Measurements from ENCODE around the gene COL6A3. TPM values are rescaled to one million over a fixed set of nuclear protein-coding genes. Genes with fewer than 3 reads are reported as not detected.

Gene COL6A3
- polyA plus RNA-seq, 3 donors, result 47.7 to 137 (median 66.2) TPM

DNA sequence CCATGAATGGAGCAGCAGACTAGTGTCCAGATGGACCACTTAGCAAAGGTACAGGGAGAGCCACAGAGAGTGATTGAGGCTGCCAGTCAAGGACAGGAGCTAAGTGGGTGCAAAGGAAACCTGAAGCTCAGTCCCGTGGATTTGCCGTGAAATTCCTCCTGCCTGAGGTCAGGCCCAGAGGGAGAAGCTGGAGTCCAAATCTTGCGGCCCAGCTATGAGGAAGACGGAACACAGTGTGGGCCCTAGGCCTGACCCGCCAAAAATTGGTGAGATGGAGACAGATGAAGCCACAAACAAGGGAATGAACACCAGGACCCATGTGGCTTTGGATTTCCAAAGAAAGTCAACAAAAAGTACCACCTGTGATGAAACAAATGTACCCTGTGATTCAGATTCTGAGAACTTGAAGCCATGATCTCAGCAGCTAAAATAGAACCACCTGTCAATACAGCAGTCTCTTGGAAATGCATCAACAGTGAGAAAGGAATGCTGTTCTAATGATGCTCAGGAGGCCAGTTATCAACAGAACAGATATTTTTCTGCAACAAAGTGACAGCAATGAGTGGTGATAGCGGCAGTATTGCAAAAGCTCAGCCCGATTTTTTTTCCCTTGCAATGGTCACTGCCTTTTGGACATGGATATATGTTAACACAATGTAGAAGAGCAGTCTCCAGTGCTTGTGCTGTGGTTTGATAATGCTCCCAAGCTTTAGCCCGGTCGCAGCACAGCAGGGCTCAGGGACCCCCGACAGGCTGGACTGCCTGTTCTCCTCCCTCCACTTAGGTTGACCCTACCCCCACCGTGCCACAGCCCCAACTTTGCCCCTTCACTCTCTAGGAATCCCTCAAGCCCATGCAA, 10.7 kb downstream of the COL6A3 start:
- 59 to 74% (median 64%) methylated on average over 11 of the region's 11 CpGs for WGBS, 3 donors
- no peak overlapping the region for H3K27ac ChIP-seq (ENCODE audit: low read depth, low read length)

DNA sequence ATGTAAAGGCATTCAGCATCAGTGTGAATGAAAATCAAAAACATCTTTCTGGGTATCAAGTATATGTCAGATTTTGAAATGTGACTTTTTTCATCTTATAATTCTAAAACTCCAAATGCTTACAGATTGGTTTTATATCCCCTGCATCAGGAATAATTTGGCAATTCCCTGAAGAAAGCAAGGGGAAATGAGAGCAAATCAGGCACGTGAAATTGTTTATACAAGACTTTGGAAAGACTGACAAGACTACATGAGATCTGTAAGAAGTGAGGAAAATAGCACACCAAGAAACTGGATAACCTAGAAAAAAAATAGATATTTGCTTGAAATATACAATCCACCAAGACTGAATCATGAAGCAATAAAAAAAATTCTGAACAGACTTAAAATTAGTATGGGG, 13.8 kb downstream of the COL6A3 start:
- H3K27ac ChIP-seq (ENCODE audit: low read depth, low read length), result no peak overlapping the region
- 48 to 64% (median 64%) methylated on average over 1 of the region's 1 CpG for WGBS, 3 donors

DNA sequence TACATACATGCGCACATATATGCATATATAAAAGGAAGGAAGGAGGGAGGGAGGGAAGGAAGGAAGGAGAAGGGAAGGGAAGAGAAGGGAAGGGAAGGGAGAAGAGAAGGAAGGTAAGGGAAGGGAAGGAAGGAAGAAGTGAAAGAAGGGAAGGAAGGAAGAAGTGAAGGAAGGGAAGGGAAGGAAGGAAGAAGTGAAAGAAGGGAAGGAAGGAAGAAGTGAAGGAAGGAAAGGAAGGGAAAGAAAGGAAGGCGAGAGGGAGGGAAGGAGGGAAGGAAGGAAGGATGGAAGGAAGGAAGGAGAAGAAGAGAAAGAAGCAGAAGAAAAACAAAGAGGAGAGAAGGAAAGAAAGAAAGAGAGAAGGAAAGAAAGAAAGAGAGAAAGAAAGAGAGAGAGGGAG, 16.9 kb downstream of the COL6A3 start:
- no peak overlapping the region for H3K27ac ChIP-seq (ENCODE audit: low read depth, low read length)
- WGBS, 3 donors, result 58 to 81% (median 62%) methylated on average over 2 of the region's 2 CpGs

DNA sequence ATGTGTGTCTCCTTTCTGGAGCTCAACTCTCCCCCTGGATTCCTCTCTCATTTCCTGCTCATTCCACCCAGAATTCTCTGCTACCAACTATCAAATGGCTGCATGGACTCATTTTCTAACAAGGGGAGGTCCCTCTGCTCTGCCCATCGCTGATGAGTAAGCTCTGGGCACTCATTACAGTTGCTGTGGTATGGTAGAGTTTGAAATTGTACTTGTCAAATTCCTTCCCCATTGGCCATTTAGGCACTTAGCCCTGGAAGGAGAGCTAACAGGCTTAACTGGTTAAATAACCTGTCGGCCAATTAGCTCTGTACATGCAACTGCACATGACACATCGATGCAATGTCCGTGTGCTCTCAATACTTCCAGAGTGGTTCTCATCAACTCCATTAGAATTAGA, 20.4 kb downstream of the COL6A3 start:
- WGBS, 3 donors, result 79 to 96% (median 93%) methylated on average over 4 of the region's 4 CpGs
- no peak overlapping the region for H3K27ac ChIP-seq (ENCODE audit: low read depth, low read length)

DNA sequence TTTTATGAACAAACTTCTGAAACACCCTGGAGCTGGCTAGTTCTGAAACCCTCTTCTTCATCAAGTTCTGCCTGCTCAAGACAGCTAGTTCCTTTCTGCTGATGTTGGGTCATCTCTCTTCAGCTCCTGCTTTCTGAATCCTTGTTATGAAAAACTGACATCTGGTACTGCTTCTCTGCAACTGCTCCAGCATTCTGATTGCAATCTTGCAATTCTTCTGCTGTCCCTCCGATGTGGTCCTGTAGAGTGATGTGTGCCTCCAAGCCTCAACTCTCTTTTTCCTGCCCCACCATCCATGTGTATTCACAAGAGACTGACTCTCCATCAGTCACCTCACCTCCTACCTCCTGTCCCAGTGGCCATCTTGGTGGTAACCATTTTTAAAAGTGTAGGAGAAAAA, 21.8 kb downstream of the COL6A3 start:
- 91 to 98% (median 92%) methylated on average over 1 of the region's 1 CpG for WGBS, 3 donors
- no peak overlapping the region for H3K27ac ChIP-seq (ENCODE audit: low read depth, low read length)

DNA sequence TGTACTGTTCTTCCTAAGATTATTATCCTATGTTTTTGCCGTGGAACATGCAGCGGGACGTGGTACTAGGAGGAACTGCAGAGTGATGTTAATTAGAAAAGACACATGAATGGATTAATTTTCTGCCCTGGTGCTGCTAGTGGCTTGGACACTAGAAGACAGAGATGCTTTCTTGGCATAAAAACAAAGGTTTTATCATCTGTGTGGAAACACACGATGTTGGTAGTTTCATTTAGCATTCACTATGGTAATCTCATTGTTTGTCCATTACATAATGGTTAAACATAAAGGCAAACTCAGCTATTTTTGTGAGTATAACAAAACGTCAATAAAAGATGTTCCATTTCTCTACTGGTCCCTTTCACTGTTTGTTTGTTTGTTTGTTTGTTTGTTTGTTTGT, 22.8 kb downstream of the COL6A3 start:
- H3K27ac ChIP-seq (ENCODE audit: low read depth, low read length), result no peak overlapping the region
- 61 to 68% (median 67%) methylated on average over 5 of the region's 5 CpGs for WGBS, 3 donors

DNA sequence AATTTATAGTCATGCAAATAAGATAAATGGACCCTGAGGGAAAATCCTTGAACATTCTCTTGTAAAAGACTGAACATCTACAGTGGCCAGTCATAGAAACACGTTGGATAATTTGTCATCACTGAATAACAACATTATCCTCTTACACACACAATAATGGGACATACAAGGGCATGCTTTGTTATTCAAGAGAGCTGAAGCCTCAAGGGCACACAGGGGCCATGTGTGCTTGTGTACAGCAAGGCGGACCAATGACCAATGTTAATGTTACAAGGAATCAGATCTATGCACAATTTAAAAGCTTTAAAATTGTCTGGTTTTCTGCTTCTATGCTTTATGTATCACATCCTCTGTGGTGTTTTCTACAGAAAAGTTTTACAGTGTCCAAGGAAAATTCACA, 23.7 kb downstream of the COL6A3 start:
- WGBS, 3 donors, result 52 to 74% (median 74%) methylated on average over 2 of the region's 2 CpGs
- H3K27ac ChIP-seq (ENCODE audit: low read depth, low read length), result no peak overlapping the region

DNA sequence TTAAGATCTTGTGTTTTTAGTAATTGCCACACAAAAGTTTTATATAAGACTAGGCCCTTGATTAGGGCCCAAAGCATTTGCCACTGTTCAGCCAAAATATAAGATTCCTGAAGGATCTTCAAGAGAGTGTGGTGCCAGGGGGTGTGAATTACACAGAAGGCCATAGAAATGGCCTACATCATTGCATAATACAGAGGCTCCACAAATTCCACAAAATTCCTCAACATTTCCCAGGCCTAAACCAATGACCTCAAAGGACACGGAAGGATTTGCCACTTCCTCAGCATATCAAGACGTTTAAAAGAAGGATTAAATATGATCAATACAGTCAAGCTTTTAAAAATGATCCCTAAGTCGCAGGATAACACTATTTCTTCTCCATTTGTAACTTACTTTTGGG, 24.1 kb downstream of the COL6A3 start:
- WGBS, 3 donors, result 57 to 81% (median 72%) methylated on average over 3 of the region's 3 CpGs
- H3K27ac ChIP-seq (ENCODE audit: low read depth, low read length), result no peak overlapping the region

DNA sequence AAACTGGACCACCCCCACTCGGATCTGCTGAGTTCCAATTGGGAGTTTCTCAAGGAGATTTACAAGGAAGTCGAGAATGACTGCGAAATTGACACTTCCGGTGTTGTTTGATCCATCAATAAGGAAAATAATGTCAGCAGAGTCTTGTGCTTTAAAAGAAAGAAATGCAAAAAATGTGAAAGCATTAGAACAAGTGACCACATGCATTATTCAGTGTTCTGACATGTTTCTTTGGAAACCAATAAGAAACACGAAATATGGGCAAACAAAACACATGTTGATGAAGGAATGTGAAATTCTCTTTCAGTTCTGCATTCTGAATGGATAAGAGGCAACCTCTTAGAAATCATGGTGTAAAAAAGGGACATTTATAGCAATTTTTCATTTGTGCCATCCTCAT, 25.9 kb downstream of the COL6A3 start:
- H3K27ac ChIP-seq (ENCODE audit: low read depth, low read length), result no peak overlapping the region
- WGBS, 3 donors, result 75 to 93% (median 90%) methylated on average over 5 of the region's 5 CpGs

DNA sequence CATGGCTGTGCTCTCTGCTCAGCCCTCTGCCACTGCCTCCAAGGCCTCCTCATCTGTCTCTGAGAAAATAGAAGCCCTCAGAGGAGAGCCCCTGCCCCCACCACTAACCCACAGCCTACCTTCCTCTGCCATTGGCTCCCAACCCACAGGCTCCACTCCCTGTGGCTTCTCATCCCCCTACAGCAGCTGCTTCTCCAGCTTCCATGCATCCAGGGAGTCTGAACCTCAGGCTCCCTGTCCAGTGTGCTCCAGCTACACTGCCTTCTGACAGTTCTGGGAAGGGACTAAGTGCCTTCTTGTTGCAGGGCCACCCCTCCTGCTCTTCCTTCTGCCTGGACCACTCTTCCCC, 29.3 kb downstream of the COL6A3 start:
- H3K27ac ChIP-seq (ENCODE audit: low read depth, low read length), result no peak overlapping the region

DNA sequence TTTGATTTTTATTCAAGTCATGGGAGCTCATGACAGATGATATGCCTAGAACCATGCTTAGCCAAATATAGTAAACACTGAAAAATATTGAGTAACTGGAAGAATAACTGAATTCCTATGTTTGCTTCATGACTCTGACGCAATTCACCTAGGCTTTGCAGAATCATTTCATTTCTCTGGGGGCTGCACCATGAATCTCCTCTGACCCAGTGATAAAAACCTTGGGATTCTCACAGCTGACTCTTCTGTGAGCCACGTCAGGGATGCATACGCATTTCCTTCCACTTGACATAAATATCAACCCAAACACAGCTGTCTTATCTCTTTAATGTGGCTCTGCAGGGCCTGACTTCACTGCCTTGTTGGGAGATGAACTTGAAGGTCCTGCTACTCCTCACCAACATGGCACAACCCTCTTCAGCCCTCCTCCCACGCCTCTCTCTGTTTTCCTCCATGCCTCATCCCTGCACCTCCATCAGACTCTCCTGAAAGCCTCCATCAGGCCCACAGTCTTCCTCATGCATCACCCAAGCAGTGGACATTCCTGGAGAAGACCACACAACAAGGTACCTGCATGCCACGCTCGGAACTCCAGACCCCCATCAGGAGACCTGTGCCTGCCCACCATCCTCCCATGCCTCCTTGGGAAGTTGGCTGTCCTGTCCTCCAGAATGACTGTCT, 29.8 kb downstream of the COL6A3 start:
- H3K27ac ChIP-seq (ENCODE audit: low read depth, low read length), result no peak overlapping the region
- WGBS, 3 donors, result 69 to 83% (median 73%) methylated on average over 6 of the region's 6 CpGs

DNA sequence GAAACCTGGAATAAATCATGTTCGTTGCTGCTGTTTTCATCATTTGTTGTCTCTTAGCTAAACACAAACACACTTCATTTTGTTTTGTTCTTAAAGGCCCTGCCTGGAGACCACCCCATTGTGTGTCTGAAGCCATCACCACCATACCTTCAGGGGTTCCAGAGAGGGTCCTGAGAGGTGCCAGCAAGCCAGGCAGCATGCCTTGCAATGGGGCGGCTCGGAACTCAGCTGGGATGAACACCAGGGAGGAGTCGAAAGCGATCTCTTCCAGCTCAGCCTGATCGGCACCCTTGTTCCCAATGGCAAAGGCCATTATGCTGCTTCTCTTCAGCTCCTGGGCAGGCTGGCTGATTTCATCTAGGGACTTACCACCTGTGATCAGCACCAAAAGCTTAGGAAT, 33.2 kb downstream of the COL6A3 start:
- H3K27ac ChIP-seq (ENCODE audit: low read depth, low read length), result no peak overlapping the region
- WGBS, 3 donors, result 88 to 93% (median 88%) methylated on average over 6 of the region's 6 CpGs

DNA sequence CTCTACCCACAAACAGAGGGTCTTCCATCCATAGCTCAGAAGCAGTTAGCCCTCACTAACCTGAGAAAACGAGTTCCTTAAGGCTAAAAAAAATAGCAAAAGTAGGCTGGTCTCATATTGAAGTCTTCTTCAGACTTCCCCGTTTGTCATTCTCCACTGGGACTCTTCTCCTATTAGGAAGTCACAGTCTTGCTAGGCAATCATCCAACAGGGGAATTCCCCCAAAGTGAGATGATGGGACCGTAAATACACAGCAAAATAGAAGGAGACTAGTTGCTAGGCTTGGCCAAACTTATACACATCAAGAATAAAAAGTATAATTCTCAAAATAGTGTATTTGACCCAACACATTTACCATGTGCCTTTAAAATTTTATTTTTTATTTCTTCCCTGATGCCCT, 34.3 kb downstream of the COL6A3 start:
- H3K27ac ChIP-seq (ENCODE audit: low read depth, low read length), result no peak overlapping the region
- WGBS, 3 donors, result 45 to 55% (median 45%) methylated on average over 3 of the region's 3 CpGs

DNA sequence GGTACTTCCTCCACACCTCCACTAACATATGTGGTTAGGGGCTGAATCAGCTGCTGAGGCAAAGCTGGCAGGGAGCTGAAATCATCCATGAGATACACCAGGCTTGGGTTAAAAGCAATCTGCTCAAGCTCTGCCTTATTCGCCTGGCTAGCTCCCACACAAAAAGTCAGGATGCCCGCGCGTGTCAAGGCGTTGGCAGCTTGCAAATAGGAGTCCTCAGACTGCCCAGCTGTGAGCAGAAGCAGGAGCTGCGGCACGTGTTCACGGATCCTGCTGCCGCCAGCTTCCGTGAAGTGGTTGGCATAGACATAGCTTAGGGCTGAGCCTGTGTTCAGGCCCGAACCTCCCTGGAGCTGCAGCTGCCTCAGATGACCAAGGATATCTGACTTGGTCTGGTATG, 35.3 kb downstream of the COL6A3 start:
- WGBS, 3 donors, result 93 to 95% (median 93%) methylated on average over 11 of the region's 11 CpGs
- H3K27ac ChIP-seq (ENCODE audit: low read depth, low read length), result no peak overlapping the region

DNA sequence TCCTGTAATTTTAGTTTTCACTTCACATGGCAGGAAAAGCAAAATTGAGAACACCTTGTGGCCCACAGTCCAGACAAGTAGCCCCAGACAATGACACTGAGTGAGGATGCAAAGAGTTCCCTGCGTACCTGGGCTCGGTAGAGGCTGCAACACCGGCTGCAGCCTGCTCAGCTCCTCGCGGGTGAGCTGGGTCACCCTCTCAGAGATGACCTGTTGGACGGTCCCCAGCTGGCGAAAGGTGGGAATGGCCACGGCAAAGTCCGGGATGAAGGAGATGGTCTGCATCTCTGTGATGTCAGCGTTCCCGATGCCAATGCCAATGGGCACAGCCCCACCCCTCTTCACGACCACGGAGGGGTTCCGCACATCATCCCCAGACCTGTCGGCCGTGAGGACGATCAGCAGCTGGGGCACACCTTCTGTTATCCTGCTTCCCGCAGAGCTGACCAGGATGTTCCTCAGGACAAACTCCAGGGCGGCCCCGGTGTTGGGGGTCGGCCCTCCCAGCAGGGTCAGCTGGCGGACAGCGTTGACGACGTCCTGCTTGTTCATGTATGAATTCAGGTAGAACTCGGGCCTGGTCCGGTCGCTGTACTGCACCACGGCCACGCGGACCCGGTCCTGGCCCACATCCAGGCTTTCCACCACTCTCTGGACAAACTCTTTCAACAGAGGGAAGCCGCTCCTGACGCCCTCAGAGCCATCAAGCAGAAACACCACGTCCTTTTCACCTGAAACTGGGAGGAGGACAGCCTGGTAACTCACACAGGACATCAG, 39.5 kb downstream of the COL6A3 start:
- 86 to 91% (median 89%) methylated on average over 35 of the region's 35 CpGs for WGBS, 3 donors
- H3K27ac ChIP-seq (ENCODE audit: low read depth, low read length), result no peak overlapping the region

DNA sequence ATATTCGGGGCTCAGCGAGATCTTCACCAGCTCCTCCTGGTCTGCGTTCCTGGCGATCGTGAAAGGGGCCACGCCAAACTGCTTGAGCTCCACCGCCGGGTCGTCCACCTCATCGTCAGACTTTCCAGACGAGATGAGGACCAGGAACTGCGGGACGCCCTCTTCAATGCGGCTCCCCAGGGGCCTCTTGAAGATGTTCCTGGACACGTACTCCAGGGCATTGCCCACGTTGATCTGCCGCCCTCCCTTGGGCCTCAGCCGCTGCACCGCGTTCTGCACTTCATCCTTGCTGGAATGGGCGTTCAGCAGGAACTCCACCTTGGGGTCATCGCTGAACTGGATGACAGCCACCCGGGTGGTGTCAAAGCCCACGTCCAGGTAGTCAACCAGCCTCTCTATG, 42.1 kb downstream of the COL6A3 start:
- WGBS, 3 donors, result 81 to 93% (median 86%) methylated on average over 24 of the region's 24 CpGs
- no peak overlapping the region for H3K27ac ChIP-seq (ENCODE audit: low read depth, low read length)

DNA sequence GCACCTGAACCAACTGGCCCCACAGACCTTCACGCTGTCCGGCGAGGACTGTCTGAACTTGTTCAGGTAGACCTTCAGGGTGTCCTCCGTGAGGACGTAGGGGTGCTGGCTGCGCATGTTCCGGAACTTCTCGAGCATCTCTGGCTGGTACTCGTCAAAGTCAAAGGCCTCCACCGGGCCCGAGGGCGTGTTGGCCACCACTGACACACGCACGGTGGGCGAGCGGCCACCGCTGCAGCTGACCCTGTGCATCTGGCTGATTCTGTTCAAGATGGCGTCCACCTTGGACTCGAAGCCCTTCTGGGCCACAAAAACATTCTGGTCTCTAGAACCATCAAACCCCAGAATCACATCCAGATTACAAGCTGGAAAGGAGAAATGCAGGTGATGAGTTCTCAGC, 48.3 kb downstream of the COL6A3 start:
- H3K27ac ChIP-seq (ENCODE audit: low read depth, low read length), result no peak overlapping the region
- WGBS, 3 donors, result 87 to 94% (median 93%) methylated on average over 19 of the region's 19 CpGs

DNA sequence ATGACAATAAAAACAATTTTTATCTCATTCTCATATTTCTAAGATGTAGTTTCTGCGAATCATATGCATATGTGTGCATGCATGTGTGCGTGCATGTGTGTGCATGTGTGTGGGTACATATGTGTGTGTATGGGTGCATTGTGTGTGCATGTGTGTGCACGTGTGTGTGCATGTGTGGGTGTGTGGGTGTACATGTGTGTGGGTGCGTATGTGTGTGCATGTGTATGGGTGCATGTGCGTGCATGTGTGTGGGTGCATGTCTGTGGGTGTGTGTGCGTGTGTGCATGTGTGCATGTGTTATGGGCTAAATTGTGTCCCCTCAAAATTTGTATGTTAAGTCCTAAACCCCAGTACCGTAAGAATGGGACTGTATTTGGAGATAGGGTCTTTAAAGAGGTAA, 49.3 kb downstream of the COL6A3 start:
- no peak overlapping the region for H3K27ac ChIP-seq (ENCODE audit: low read depth, low read length)
- WGBS, 3 donors, result 83 to 92% (median 89%) methylated on average over 7 of the region's 7 CpGs

DNA sequence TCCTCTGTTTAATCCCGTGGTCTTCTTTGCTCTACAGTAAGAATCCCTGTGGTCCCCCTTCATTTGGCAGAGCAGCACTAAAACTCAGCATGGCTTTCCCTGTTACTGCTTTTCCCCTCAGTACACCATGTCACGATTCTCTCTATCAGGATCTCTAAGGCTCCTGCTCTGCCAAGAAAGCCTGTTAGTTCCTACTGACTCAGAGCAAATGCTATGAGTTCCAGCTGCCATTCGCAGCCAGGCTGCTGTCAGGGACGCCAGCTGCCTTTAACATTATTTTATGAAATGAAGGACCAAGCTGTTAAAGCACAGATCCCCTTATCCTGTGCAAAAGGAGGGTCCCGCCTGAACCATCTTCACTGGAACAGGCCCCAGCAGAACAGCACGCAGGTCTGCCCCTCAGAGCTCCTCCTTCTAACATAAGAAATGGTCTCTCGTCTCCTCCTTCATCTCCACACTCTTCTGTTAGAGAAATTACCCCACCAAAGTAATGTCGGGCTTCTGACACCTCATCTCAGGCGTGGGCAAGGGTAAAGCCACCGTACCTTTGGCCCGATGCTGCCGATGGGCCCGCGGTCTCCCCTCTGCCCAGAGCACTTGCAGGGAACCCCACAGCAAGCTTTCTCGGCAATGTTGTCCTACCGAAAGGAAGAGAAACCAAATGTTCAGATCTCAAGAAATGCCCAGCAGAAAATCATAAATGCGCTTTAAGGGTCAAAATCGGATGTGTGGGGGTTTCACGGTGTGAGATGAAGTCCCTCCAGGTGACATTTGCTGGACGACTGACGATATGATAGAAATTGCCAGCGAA, 52.6 kb downstream of the COL6A3 start:
- no peak overlapping the region for H3K27ac ChIP-seq (ENCODE audit: low read depth, low read length)
- WGBS, 3 donors, result 84 to 90% (median 87%) methylated on average over 22 of the region's 22 CpGs

Data from adipose tissue (tissue), 3 donors.